Brain pericyte (primary cell): ENCODE measurements around the gene CHST10.

Experiments used
- DNase-seq: peaks from one replicate; pipeline ENCODE4 v3.0.0-alpha.2; 2012; ENCODE audit warnings: low read depth, low spot score

CHST10 gene

DNA sequence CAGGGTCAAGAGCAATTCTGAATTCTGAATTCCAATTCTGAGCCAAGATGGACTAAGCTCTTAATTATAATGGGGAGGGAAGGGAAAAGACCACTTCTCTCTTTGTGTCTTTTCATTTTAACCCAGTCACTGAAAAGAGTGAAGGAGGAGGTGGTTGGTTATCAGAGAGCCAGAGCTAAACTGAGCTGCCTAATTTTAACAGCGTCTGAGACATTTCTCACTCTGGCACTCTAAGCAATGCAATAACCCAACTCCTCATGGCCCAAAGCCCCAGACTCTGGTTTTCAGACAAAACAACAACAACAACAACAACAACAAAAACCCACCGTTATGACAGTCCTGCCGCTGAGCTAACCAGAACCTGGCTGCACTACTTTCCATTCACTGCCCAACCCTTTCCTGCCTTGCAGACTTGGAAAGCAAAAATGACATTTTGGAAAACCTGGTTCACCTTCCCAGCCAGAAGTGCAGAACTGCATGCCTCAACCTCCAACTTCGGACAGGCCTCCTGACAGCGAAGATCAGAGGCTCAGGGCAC is 1.0 kb downstream of the CHST10 start:
- no peak for DNase-seq

- no peak for DNase-seq
Observed at GRCh38 chr2:100413571-100413970, 3.9 kb downstream of the CHST10 start.

DNA sequence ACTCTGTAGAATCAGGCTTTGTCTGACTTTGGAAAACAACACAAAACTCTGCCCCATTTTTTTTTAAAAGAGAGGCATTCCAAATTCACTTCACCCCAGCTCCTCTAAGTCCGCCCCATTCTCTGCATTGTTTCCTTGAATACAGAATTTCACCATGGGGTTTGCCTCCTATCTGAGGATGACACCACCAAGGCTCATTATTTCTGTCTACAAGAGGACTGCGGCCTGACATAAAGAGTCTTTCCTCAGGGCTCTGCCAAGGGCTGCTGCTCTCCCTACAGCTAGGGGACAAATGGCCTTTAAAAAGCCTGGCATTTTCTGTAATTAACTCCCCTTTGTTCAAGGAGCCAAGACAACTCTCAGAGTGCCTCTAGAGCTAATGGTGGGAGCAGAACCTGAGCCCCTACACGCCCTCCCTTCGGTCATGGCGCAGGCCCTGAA is 4.6 kb downstream of the CHST10 start:
- no peak for DNase-seq

DNA sequence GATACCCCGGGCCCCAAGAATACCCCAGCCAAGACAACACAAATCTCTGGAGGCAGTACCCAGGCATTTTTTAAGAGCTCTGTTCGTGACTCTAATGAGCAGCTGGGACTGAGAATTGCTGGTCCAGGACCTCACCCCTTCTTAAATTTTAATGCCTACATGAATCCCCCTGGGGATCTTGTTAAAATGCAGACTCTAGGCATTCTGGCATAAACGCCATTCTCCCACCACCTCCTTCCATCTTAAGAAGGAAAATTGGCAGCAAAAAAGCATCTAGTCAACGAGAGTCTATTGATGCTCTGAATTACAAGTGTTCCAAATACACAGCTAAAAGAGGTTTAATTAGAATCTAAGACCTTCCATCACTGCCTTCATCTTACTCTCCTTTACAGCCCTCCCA is 5.0 kb downstream of the CHST10 start:
- DNase-seq = no peak

DNA sequence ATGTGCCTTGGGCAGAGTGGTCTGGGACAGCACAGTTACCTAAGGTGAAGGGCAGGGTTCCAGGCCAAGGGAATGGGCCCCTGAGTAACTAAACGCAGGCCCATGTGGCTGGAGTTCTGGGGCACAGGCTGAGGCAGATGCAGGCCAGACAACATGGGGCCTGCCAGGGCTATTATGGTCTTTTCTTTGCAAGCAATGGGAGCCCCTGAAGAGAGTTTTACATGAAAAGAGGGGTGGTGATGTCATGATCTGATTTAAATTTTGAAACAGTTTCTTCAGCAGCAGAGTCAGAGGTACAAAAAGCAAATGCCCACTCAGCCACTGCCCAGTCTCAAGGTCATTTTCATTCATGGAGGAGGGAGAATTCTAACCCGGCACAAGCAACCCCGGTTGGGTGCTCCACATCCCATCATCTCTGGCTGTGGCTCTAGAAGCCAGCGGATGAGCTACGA is 5.6 kb downstream of the CHST10 start:
- no peak for DNase-seq

GRCh38 chr2:100409975-100410647 is 7.4 kb downstream of the CHST10 start:
- no peak for DNase-seq

- no peak for DNase-seq
Observed at GRCh38 chr2:100409461-100409860, 8.0 kb downstream of the CHST10 start.

DNA sequence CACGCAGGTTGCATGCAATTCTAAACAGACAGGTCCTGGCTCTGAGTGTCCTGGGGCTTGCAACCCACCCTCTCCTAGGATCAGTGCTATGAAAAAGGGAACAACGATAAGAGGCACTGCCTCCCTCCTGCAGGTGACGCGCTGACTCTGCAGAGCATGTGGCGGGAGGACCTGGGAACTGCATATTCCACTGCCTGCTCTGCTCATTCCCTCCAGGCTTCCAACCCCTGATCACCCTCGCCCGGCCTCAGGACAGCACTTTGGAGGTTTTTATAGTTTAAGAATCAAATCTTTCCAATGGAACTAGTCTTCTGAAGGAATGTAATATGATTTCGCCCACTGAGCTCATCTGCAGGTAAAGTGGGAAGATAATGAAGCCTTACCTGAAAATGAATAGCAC is 8.5 kb downstream of the CHST10 start:
- DNase-seq = no peak

GRCh38 chr2:100408104-100408503 is 9.4 kb downstream of the CHST10 start:
- DNase-seq = no peak

GRCh38 chr2:100407563-100407962 is 9.9 kb downstream of the CHST10 start:
- no peak for DNase-seq

DNA sequence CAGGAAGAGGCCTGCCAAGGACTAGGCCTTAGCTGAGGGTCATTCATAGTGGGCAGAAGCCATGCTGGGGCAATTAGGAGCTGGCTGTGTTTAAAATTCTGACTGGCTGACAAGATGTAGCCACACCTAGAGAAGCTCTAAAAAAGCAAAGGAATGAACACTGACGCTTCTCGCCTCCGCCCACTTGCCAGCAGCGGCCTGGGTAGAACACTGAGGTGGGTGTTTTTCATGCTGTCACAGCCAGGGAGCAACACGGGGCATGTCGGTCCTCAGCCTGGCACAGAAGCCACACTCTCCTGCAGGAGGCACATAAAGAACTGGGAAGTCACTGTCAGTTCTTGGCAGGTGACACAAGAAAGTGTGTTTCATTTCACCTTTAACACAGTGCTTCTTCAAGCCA is 10.4 kb downstream of the CHST10 start:
- DNase-seq = no peak

DNA sequence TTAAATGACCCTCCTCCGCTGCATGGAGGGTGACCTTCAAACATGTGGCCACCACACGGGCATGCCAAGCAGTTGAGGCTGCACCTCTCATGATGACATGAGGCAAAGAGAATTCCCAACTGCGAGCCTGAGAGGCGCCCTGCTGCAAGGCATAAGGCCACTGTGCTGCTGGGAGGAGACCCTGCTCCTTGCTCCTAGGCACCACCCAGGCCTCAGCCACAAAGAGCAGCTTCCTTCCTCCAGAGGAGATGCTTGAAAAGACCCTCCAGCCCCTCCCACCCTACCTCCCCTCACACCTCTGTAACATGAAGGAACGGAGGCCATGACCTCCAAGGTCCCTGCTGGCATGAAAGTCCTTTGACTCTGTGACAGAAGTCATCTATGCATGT is 11.4 kb downstream of the CHST10 start:
- no peak for DNase-seq

GRCh38 chr2:100405403-100406119 is 11.9 kb downstream of the CHST10 start:
- no peak for DNase-seq

- no peak for DNase-seq
Observed at GRCh38 chr2:100404411-100404810, 13.1 kb downstream of the CHST10 start.

DNA sequence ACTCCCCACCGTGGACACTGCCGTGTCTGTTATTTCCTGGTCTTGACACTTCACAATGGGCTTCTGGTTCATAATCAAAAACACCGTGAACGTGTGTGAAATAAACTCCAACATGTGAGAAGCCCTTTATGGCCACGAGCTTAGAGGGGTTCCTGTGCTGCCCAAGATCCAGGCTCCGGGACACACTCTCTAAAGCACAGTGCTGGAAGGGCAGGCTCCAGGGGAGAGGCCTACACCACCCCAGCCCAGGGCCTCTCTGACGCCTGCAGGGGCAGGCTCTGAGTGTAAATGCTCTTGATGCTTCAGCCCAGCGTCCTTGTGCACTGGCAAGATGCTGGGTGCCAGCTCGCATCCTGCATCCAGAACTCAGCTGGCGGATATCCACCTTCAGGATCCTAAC is 13.7 kb downstream of the CHST10 start:
- no peak for DNase-seq

GRCh38 chr2:100401268-100401667 is 16.2 kb downstream of the CHST10 start:
- DNase-seq = no peak

GRCh38 chr2:100399714-100400113 is 17.8 kb downstream of the CHST10 start:
- DNase-seq = no peak

GRCh38 chr2:100397976-100398375 is 19.5 kb downstream of the CHST10 start:
- DNase-seq = no peak

DNA sequence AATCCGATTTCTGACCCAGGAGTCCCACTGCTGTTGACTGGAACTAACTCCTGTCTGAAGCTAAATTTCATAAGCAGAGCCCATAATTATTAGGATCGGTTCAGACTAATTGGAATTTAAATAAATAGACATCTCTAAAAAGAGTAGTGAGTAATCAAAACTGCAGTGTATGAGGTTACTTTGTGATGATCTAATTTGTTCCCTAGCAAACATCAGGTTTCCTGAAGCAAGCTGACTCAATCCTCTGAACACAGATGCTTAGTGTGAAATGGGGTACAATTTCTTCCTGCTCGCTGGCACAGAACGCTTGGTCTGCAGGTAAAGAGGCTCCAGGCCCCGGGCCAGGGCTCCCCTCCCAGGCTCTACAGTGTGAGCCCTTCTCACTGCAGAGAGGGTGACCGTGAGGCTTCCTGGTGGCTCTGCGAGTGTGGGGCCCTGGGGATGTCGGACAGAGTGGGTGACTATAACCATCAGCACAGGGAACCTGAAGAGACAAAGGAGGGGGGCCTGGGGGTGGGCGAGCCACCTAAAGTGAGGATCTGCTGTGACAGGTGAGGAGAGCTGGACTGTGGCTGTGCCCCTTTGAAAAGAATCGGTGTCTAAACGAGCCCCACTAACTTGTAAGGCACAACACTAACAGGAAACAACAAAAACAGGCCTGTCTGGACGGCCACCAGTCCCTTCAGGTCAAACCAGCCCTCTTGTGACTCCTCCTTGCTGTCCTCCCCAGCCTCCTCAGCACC is 20.2 kb downstream of the CHST10 start:
- DNase-seq = no peak

GRCh38 chr2:100396483-100396882 is 21.0 kb downstream of the CHST10 start:
- no peak for DNase-seq

- no peak for DNase-seq
Observed at GRCh38 chr2:100395532-100396350, 21.7 kb downstream of the CHST10 start.
